Gastrocnemius medialis (tissue), 4 donors: Measurements from ENCODE around the gene IL21R. TPM values are rescaled to one million over a fixed set of nuclear protein-coding genes. Genes with fewer than 3 reads are reported as not detected.

Source experiments
- ATAC-seq, 2 donors: fragments of 150-250 bp; one replicate each; pipeline ENCODE4 v1.9.1; 2016
- DNase-seq, 2 donors: peaks; one replicate each; pipeline ENCODE4 v3.0.0-alpha.2; 2019
- H3K27ac ChIP-seq, 4 donors: fragments of 200-600 bp; sonication (generic); 1 replicate in 1 of 4; 2 replicates in 3 of 4; pipeline ENCODE4 v1.5.1; 2016 to 2018; ENCODE audit warnings: mild to moderate bottlenecking in 2 of 4, moderate library complexity in 1 of 4
- H3K27me3 ChIP-seq, 3 donors: fragments of 200-600 bp; sonication (generic) in 2 of 3; 1 replicate in 1 of 3; 2 replicates in 2 of 3; pipeline versions ENCODE4 v1.5.1 to v1.6.0; 2016 to 2019; ENCODE audit warnings: mild to moderate bottlenecking in 1 of 3, moderate library complexity in 1 of 3
- H3K36me3 ChIP-seq, 2 donors: fragments of 200-600 bp; sonication (generic) in 1 of 2; one replicate each; pipeline ENCODE4 v1.5.1; 2017 to 2018
- H3K4me1 ChIP-seq, 2 donors: fragments of 200-600 bp; sonication (generic) in 1 of 2; one replicate each; pipeline ENCODE4 v1.5.1; 2016 to 2017; ENCODE audit warnings: mild to moderate bottlenecking in 2 of 2
- H3K4me3 ChIP-seq, 4 donors: fragments of 200-600 bp; sonication (generic) in 3 of 4; 1 replicate in 1 of 4; 2 replicates in 3 of 4; pipeline ENCODE4 v1.5.1; 2016 to 2019; ENCODE audit warnings: mild to moderate bottlenecking in 2 of 4
- H3K9me3 ChIP-seq, 3 donors: fragments of 200-600 bp; sonication (generic) in 2 of 3; 1 replicate in 1 of 3; 2 replicates in 2 of 3; pipeline ENCODE4 v1.5.1; 2016 to 2019
- CTCF ChIP-seq, 5 experiments: fragments of 450-650 bp in 3 of 5; fragments of 200-600 bp in 2 of 5; sonication (generic) in 2 of 5; IDR thresholded peaks in 4 of 5; conservative IDR thresholded peaks in 1 of 5; 1 replicate in 4 of 5; 2 replicates in 1 of 5; pipeline ENCODE4 v1.5.1; 2016 to 2019; ENCODE audit warnings: antibody characterized with exemption in 5 of 5, mild to moderate bottlenecking in 3 of 5, moderate library complexity in 3 of 5
- POLR2A ChIP-seq, 2 donors: fragments of 450-650 bp; IDR thresholded peaks; one replicate each; pipeline ENCODE4 v1.6.1; 2017; ENCODE audit warnings: antibody characterized with exemption in 2 of 2, mild to moderate bottlenecking in 2 of 2, moderate library complexity in 2 of 2
- in situ Hi-C, 4 donors: fragments of 200-750 bp; cut with MboI; loops; one replicate each; pipeline versions ENCODE4 v1.15.0 to v1.8.0; 2017; ENCODE audit warnings: low sequenced_read_pairs in 4 of 4
- intact Hi-C: fragments of 100-400 bp; cut with DNase I; formaldehyde crosslinking; loops from one replicate; pipeline ENCODE4 v1.15.1; 2023; ENCODE audit warnings: low total_unique reads
- total RNA-seq, 4 donors: library from RNA; depleted of rRNA; stranded (reverse); fragments of >200 nt; gene quantifications; one replicate each; pipeline versions ENCODE4 v1.1.0 to v1.2.3, GENCODE V29; 2016

IL21R gene
- total RNA-seq, 4 donors from 2014 or later, result 0.15 TPM; not detected in 3

GRCh38 chr16:27482397-27483087 lies 80.6 kb downstream of the IL21R start:
- peak; percentile 46 to 91 for DNase-seq
- TF ChIP-seq POLR2A (IDR thresholded peaks at IDR 0.05) (no peak), CTCF (IDR thresholded peaks at IDR 0.05 in 4 of 5, conservative IDR thresholded peaks at IDR 0.05 in 1 of 5) (no peak)

GRCh38 chr16:27483088-27483437 lies 81.1 kb downstream of the IL21R start:
- H3K9me3 ChIP-seq, result no peaks in the 10 kb centered on the region
- peaks cover 22 to 24% of the 10 kb centered on the region in 2 donors for H3K4me1 ChIP-seq
- in situ Hi-C loops, result no loop called here
- TF ChIP-seq POLR2A (IDR thresholded peaks at IDR 0.05) (no peak), CTCF (IDR thresholded peaks at IDR 0.05 in 4 of 5, conservative IDR thresholded peaks at IDR 0.05 in 1 of 5) (no peak)
- H3K27me3 ChIP-seq, result no peaks in the 10 kb centered on the region
- intact Hi-C loops, result loop anchor here (2.0 kb wide), 1 partner anchor 66 kb away; the partner anchor contains the start of gene GTF3C1
- ATAC-seq, result peak; percentile 78 to 83
- H3K36me3 ChIP-seq, result peaks cover 0 to 81% of the 10 kb centered on the region in 2 donors
- peak; percentile 33 to 80 for DNase-seq
- H3K4me3 ChIP-seq, result no peak overlapping the region
- peak overlapping the region; percentile 78 to 88 (median 82) for H3K27ac ChIP-seq

More at GRCh38 chr16:27482397-27483087, 80.6 kb downstream of the IL21R start:
- peaks cover 22 to 24% of the 10 kb centered on the region in 2 donors for H3K4me1 ChIP-seq
- peak; percentile 72 to 81 for ATAC-seq
- no peak overlapping the region for H3K4me3 ChIP-seq
- in situ Hi-C loops (no loop called here), intact Hi-C loops (loop anchor here (1.0 to 2.0 kb wide), 2 partner anchors 49 to 66 kb away; partner anchors contain the start of gene GTF3C1)
- H3K9me3 ChIP-seq, result no peaks in the 10 kb centered on the region
- H3K27me3 ChIP-seq, result no peaks in the 10 kb centered on the region
- peak overlapping the region; percentile 78 to 88 (median 82) for H3K27ac ChIP-seq
- H3K36me3 ChIP-seq, result peaks cover 0 to 81% of the 10 kb centered on the region in 2 donors

GRCh38 chr16:27483624-27484023 lies 81.7 kb downstream of the IL21R start:
- intact Hi-C loops (loop anchor here (2.0 kb wide), 1 partner anchor 65 kb away; the partner anchor contains the start of gene GTF3C1), in situ Hi-C loops (no loop called here)
- Histone ChIP-seq H3K27ac (peak overlapping the region; percentile 78 to 88 (median 82)), H3K27me3 (no peaks in the 10 kb centered on the region), H3K9me3 (no peaks in the 10 kb centered on the region), H3K4me3 (no peak overlapping the region), H3K36me3 (peaks cover 0 to 81% of the 10 kb centered on the region in 2 donors), H3K4me1 (peaks cover 22 to 24% of the 10 kb centered on the region in 2 donors)
- ATAC-seq (peak in 1 of 2 donors; percentile 15), DNase-seq (peak in 1 of 2 donors; percentile 31)
- TF ChIP-seq CTCF (IDR thresholded peaks at IDR 0.05 in 4 of 5, conservative IDR thresholded peaks at IDR 0.05 in 1 of 5) (no peak), POLR2A (IDR thresholded peaks at IDR 0.05) (no peak)

GRCh38 chr16:27485126-27485525 lies 83.2 kb downstream of the IL21R start:
- in situ Hi-C loops (no loop called here), intact Hi-C loops (no loop called here)
- H3K4me1 ChIP-seq, result peaks cover 22 to 24% of the 10 kb centered on the region in 2 donors
- H3K27me3 ChIP-seq, result no peaks in the 10 kb centered on the region
- peaks cover 0 to 93% of the 10 kb centered on the region in 2 donors for H3K36me3 ChIP-seq
- H3K9me3 ChIP-seq, result no peaks in the 10 kb centered on the region
- no peak overlapping the region for H3K4me3 ChIP-seq
- ATAC-seq (no peak), DNase-seq (no peak)
- H3K27ac ChIP-seq, result peak overlapping the region in 1 of 4 donors; percentile 83
- TF ChIP-seq CTCF (IDR thresholded peaks at IDR 0.05 in 4 of 5, conservative IDR thresholded peaks at IDR 0.05 in 1 of 5) (no peak), POLR2A (IDR thresholded peaks at IDR 0.05) (no peak)
